GM18526 (cell line): ENCODE results near the gene FAM24A.

Experiments
- POLR2A ChIP-seq: IDR thresholded peaks from 3 replicates; pipeline ENCODE4 v1.6.1; 2011; ENCODE audit not compliant: insufficient read length; ENCODE audit errors: extremely low read depth

Gene FAM24A, protein sequence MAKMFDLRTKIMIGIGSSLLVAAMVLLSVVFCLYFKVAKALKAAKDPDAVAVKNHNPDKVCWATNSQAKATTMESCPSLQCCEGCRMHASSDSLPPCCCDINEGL

GRCh38 chr10:122910310-122910709 lies at the start of gene FAM24A:
Gene FAM24A, plus strand, starts transcription at chr10:122910610. Its CDS starts 1,025 bp downstream, at chr10:122911635.
- no peak for TF ChIP-seq POLR2A

- no peak for TF ChIP-seq POLR2A
Observed at GRCh38 chr10:122861711-122862161, 48.7 kb upstream of the FAM24A start.

DNA sequence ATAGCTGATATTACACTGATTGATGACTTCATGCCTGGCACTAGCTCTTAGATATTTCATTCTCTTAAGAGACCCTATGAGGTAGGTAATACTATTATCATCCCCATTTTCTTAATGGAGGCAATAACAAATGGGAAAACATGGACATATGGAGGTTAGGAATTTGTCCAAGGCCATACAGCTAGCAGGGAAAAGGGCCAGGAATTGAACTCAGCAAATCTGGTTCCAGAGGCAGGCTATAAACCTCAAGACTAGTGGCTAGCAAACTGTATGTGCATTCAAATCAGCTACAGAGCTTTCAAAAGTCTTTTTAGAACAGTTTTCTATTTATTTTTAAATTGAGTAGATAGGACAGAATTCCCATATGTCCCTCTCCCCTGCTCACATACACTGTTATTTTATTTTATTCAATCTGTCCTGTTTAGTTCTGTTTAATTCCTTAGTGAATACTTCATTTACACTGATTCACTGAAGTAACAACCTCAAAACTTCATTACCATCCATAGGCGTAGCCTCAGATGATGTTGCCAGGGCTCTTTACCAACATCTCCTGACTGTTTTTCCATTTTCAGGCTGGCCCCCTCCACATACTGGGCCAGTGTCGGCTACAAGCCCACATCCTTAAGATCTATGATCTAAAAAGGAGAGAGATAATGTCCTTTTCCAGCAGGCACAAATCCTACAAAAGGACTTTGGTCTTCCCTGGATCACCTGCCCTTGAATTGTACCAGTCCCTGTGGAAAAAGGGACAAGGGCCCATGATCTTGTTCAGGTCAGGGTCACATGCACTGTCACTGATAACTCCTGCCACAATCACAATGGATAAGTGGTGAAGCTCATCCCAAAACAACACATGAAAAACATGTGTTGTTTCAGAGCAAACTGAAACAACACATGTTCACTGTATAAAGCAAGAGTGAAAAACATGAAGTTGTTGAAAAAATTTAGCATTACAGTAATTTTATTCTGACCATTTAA lies 46.9 kb upstream of the FAM24A start:
- TF ChIP-seq POLR2A: no peak

DNA sequence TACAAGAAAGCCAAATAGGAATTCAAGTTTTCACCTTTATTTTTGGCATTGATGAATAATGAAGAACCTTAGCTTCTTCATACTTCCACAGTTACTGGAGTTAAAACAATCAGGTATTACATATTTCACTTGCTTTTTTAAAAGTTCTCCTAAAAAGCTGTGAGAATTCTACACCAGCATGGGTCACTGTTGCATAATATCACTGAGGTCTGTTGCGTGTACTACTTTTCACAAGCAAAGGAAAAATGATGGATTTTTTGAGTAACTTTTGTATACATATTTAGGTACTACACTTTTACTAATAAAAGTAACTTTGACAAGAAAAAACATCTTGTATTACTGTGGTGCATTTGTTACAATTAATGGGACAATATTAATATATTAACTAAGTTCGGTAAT lies 46.2 kb upstream of the FAM24A start:
- no peak for TF ChIP-seq POLR2A

DNA sequence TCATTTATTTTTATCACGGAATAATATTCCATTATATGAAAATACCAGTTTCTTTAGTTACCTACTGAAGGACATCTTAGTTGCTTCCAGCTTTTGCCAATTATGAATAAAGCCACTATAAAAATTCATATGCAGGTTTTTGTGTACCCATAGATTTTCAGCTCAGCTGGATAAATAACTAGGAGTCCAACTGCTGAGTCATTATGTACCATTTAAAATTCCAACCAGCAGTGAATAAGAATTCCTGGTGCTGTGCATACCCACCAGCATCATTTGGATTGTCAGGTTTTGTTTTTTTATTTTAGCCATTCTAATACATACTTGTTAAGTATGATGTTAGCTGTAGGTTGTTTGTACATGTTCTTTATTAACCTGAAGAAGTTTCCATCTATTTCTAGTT lies 45.5 kb upstream of the FAM24A start:
- no peak for TF ChIP-seq POLR2A

GRCh38 chr10:122875843-122876466 lies 34.5 kb upstream of the FAM24A start:
- TF ChIP-seq POLR2A: no peak

DNA sequence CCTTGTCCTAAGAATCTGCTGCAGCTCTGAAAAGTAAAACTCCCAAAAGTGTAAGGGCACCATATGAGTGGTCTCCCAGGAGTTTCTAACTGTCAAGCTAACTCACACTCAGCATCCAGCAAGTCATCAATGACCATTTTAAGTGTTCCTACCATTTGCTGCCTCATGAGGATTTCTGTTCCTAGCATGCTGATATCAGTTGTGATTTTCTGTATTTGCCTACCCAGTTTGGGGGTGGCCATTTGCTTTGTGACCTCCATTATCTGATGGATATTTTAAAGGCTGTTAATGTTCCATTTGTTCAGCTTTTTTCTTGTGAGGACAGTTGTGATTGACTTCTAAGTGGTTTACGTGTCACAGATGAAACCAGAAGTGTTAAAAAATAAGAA lies 33.9 kb upstream of the FAM24A start:
- TF ChIP-seq POLR2A: no peak

DNA sequence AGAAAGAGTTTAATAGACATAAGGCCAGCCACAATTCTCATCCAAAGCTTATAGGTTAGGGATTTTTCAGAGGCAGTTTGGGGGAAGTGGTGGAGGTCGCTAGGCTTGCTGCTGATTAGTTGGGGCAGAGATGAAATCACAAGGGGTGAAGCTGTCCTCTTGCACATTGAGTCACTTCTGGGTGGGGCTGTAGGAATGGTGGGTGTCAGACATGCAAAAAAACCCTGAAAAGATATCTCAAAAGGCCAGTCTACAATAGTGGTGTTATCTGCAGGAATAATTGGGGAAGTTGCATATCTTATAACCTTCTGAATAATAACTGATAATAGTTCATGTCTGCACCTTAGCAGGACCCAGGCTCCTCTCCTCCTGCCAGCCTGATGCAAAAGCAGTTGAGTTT lies 33.1 kb upstream of the FAM24A start:
- no peak for TF ChIP-seq POLR2A

DNA sequence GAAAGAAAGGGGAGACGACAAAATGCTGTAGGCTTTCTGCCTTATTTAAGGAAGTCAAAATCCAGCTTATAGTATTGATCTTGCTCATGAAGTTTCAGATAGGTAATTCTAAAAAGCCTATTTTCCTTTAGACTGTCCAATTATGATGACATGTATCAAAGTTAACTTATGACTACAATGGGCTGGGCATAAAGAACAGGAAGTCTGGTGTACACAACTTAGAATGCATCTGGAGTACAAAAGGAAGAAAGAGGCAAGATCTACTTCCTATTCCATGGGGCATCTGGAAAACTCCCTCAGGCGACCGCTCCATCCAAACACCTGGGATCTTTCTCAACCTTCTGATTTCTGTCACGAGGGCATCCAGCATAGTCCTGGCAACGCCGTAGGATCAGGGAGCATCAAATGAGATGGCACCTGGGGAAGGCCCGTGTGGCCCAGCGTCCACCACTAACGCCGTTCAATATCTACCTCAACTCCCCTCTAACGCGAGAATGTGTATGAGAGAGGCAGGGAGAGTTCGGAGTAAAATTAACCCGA lies 31.5 kb upstream of the FAM24A start:
- no peak for TF ChIP-seq POLR2A

GRCh38 chr10:122879339-122880273 lies 30.8 kb upstream of the FAM24A start, which contains the start of gene FAM24B:
Gene FAM24B, minus strand, starts transcription at chr10:122879581. Its CDS starts 29,066 bp downstream, at chr10:122850515.
- TF ChIP-seq POLR2A: peak; percentile 83

DNA sequence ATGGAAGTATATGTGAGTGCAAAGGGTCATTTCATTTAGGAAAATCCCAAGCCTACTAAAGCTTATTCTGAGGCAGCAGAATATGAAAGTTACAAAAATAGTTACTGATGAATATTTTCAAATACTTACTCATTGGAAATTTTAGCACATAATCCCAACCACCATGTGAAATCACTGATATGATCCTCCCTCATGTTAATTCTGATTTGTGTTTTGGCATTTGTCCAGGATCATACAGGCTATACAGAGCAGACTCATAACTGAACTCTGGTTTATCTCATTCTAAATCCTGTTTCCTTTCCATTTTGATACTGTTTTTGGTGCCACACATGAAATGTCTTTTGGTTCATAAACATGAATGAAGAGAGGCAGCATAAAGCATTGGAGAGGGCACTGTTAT lies 27.6 kb upstream of the FAM24A start:
- TF ChIP-seq POLR2A: no peak

DNA sequence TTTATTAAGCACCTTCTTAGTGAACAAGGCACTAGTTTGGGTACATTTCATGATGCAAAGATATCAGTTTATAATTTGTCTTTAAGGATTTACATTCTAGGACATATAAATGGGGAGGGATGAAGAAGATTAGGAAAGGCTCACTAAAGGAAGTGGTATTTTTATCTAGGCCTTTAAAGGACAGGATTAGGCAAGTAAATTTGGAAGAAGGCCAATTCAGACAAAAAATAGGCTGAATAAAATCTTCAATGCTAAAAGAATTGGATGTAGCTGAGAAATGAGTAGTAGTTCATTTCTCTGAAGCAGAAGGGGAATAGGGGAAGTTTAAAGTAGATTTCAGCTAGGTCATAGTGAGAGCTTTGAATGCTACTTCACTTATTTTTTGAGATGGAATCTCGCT lies 26.2 kb upstream of the FAM24A start:
- no peak for TF ChIP-seq POLR2A

DNA sequence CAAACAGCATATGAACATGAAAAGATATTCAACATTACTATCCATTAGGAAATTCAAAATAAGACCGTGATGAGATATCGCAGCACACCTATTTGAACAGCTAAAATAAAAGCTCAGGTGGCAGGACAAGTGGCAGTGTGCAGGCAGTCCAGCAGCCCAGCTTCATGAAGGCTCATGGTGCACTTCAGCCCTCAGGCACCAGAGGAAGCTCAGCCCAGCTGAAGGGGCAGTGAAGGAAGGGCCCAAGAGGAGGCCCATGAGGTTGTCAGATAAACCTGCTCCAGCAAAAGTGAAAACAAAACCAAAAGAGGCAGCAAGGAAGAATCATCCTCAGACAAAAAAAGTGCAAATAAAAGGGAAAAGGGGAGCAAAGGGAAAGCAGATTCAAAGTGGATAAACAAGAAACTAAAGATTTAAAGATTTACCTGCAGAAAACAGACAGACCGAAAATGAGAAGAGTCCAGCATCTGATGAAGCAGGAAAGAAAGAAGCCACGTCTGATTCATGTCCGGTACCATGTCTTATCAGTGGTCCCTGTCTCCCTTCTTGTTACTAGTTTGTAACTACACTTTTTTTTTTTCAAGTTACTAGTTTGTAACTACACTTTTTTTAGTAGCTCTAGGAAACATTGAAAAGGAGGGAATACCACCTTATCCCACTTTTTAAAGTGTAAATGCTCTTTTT lies 16.0 kb upstream of the FAM24A start:
- no peak for TF ChIP-seq POLR2A

DNA sequence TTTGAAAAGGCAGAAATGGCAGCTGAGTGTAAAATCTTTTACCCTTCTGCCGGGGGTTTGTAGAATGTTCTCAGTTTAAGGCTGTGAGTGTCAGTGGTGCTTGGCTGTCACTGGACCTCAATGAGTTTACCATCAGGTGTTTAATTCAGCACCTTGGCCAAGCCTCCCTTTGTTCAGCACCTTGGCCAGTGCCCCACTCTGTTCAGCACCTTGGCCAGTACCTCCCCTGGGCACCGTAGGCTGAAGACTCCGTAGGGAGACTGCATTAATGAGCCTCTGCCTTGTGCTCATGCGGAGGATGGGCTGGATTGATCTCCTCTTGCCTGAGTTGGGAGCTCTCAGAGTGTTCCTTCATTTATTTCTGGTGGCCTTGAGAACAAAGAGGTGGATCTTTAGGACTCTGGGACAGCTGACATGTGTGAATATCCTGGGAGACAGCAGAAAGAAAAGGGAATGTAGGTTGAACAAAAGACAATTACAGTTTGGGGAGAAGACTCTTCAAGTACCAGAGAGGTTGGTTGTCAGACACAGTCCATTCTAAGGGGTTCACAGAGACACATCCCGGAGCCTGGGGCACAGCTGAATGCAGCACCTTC lies 1.6 kb downstream of the FAM24A start:
- no peak for TF ChIP-seq POLR2A
